GM18507 (cell line): ENCODE data around the gene BMPR2.
A peak's percentile ranks its signal among the peaks of the same experiment; 100 is the strongest.
"Not testable (repeated sequence)": the region's sequence is repeated elsewhere in the genome, so short reads cannot be mapped to it uniquely, and the experiment has no call there.

Experiments
- DNase-seq: peaks from one replicate; pipeline ENCODE4 v3.0.0; 2011; ENCODE audit warnings: low read depth; ENCODE audit not compliant: insufficient read length; ENCODE audit errors: extremely low spot score
- FAIRE-seq: peaks from 2 replicates; lab custom pipeline; 2011; peaks lifted over from hg19 to GRCh38; lab: Jason Lieb, UNC

Gene BMPR2

DNA sequence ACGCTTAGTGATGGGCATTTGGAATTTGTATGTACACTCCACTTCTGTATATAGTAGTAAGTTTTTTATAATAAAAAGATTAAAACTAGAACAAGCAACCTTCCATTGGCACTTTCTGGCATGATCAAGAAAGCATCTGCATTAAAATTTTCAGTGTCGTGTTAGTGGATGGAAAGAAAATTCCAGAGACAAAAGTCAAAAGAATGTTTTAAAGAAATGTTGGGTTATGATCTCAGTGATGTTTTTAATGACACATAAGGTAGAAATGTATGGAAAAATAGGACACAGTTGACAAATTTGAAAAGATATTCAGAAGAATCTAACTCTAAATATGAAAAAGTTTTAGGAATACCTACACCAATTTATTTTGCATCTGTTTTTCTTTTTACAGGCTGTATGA is 132.6 kb downstream of the BMPR2 start:
- DNase-seq (no peak), FAIRE-seq (no peak)

DNA sequence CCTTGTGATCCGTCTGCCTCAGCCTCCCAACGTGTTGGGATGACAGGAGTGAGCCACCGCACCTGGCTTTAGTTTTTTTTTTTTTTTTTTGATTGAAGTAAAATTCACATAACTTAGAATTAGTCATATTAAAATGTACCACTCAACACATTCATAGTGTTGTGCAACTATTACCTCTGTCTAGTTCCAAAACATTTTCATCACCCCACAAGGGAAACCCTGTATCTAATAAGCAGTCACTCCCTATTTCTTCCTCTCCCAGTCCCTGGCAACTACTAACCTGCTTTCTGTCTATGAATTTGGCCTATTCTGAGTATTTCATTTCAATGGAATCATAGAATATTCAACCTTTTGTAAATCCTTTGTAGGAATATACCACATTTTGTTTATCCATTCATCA is 134.8 kb downstream of the BMPR2 start:
- FAIRE-seq: no peak

GRCh38 chr2:202512176-202512575 is 136.0 kb downstream of the BMPR2 start:
- DNase-seq (no peak), FAIRE-seq (no peak)

More for the DNA sequence above, 134.8 kb downstream of the BMPR2 start:
- no peak for DNase-seq

DNA sequence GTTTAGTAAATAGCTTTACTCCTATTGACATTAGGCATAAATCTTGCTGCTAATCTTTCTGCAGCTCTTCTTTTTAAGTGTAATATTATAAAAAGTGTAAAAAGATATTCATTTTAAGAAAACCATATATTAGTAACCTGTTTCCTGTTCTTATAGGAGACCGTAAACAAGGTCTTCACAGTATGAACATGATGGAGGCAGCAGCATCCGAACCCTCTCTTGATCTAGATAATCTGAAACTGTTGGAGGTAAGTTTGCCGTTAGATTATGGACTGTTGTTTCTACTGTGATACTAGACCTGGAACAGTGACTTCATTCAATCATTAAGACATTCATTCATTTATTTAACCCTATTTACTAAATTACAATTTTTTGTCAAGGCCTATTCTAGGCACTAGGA is 138.6 kb downstream of the BMPR2 start:
- no peak for FAIRE-seq
- no peak for DNase-seq

- no peak for FAIRE-seq
- no peak for DNase-seq
These were observed 143.3 kb downstream of the BMPR2 start for GRCh38 chr2:202519453-202519852.

GRCh38 chr2:202521470-202521869 is 145.3 kb downstream of the BMPR2 start:
- FAIRE-seq (no peak), DNase-seq (no peak)

- DNase-seq (no peak), FAIRE-seq (no peak)
These were observed 153.3 kb downstream of the BMPR2 start for GRCh38 chr2:202529389-202529788.

DNA sequence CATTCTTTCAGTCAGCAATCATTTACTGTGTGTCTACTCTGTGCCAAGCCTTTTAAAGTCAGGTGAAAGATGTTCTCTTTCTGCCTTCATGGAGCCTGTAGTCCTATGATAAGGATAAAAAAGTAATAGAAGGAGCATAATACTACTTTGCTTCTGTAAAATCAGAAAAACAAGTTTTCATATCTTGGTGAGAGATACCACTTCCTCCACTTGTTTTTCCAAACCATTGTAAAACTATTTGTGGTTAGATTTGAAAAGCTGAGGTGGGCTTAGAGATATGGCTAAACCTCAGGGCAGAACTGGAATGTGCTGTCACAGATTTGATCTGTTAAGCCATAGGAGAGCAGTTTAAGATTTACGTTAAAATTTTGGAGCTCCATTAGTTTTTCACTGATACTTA is 153.9 kb downstream of the BMPR2 start:
- no peak for FAIRE-seq
- no peak for DNase-seq

DNA sequence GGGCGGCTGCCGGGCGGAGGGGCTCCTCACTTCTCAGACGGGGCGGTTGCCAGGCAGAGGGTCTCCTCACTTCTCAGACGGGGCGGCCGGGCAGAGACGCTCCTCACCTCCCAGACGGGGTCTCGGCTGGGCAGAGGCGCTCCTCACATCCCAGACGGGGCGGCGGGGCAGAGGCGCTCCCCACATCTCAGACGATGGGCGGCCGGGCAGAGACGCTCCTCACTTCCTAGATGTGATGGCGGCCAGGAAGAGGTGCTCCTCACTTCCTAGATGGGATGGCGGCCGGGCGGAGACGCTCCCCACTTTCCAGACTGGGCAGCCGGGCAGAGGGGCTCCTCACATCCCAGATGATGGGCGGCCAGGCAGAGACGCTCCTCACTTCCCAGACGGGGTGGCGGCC is 159.2 kb downstream of the BMPR2 start:
- not testable (repeated sequence) for DNase-seq, FAIRE-seq

DNA sequence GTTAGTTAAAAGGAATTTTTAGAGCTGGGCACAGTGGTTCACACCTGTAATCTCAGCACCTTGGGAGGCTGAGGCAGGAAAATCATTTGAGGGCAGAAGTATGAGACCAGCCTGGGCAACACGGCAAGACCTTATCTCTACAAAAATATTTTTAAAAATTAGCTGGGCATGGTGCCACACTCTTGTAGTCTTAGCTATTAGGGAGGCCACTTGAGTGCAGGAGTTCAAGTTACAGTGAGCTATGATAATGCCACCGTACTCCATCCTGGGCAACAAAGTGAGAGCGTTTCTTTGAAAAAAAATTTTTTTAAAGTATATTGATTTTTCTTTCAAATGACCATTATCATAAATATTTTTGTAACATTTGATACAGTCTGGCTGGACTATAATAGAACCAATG is 165.0 kb downstream of the BMPR2 start:
- no peak for DNase-seq
- FAIRE-seq: no peak

DNA sequence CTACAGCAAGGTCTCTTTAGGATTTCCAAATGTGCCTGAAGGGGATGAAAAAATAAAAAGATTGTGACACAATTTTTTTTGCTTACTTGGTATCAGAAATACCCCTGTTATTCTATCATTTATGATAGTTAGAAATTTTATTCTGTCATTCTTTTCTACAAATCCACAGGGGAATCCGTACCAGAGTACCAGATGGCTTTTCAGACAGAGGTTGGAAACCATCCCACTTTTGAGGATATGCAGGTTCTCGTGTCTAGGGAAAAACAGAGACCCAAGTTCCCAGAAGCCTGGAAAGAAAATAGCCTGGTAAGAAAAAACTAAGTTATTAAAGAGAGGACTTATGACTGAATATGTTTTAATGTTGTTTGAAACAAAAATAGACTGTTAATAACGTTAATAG is 166.0 kb downstream of the BMPR2 start:
- FAIRE-seq: peak; percentile 5
- no peak for DNase-seq

DNA sequence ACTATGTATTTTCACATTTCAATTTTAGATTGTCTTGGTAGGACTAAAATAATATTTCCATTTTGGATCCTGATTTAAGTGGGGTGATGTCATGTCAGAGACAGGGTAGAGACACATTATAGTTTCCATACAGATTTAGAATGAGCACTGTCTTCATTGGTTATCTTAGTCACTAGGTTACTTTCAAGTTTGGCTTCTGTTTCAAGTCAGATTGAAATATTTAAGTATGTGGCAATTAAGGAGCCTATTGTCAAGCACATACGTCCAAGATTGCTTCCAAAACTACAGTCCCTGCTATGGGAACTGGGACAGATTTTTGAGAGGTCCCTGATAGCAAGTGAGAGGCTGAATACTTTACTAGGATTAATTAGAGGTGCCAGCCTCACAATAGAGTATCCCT is 169.4 kb downstream of the BMPR2 start:
- FAIRE-seq (no peak), DNase-seq (no peak)

- DNase-seq (no peak), FAIRE-seq (no peak)
These were observed 169.8 kb downstream of the BMPR2 start for GRCh38 chr2:202545931-202546330.

GRCh38 chr2:202546499-202547141 is 170.5 kb downstream of the BMPR2 start:
- FAIRE-seq, DNase-seq: not testable (repeated sequence)

- no peak for FAIRE-seq
These were observed 172.1 kb downstream of the BMPR2 start for GRCh38 chr2:202548240-202548639.

DNA sequence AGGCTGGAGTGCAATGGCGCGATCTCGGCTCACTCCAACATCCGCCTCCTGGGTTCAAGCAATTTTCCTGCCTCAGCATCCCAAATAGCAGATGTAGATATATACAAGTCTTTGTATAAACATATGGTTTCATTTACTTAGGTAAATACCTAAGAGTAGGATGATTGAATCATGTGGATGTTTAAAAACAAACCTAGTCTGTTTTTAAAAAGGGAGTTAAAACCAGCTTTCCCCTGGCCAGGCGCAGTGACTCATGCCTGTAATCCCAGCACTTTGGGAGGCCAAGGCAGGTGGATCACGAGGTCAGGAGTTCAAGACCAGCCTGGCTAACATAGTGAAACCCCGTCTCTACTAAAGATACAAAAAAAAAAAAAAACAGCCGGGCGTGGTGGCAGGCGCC is 174.9 kb downstream of the BMPR2 start:
- not testable (repeated sequence) for FAIRE-seq, DNase-seq

More at GRCh38 chr2:202548240-202548639, 172.1 kb downstream of the BMPR2 start:
- no peak for DNase-seq

GRCh38 chr2:202555356-202555755 is 179.2 kb downstream of the BMPR2 start:
- DNase-seq (no peak), FAIRE-seq (no peak)

DNA sequence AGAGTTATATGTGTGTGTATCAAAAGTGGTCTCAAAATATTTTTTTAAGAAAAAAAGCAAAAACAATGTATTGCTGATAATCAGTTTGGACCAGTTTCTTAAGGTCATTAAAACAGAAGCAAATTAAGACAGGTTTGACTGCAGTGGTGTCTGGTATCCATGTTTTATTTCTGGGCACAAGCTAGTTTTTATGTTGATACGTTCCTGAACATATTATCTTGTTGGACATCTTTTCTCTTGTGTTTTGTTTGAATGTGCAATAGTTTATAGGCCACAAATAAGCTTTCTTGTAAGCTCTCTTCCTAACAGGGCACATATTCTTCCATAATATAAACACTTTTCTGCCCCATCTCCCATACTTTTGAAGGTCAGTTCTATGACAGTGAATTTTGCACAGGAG is 184.1 kb downstream of the BMPR2 start:
- DNase-seq (no peak), FAIRE-seq (no peak)

- DNase-seq (no peak), FAIRE-seq (no peak)
These were observed 188.1 kb downstream of the BMPR2 start for GRCh38 chr2:202564226-202564625.

GRCh38 chr2:202566286-202566685 is 190.2 kb downstream of the BMPR2 start:
- FAIRE-seq (no peak), DNase-seq (no peak)

DNA sequence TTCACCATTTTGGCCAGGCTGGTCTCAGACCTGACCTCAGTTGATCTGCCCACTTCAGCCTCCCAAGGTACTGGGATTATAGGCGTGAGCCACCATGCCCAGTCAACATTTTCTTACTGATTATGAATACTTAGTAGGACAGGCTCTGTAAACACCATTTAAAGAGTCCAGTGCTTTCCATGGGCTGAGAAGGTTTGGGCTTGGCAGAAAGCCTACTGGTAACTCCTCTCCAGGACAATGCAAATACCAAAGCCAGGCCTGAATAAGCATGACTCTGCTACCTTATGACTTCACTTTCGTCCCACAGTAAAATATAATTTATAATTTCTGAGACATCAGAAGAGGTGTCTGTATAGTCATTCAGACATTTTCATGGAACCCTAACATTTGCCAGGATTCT is 198.4 kb downstream of the BMPR2 start:
- FAIRE-seq: no peak

GRCh38 chr2:202575194-202575593 is 199.1 kb downstream of the BMPR2 start:
- not testable (repeated sequence) for DNase-seq, FAIRE-seq

More for the DNA sequence above, 198.4 kb downstream of the BMPR2 start:
- no peak for DNase-seq
